Upper lobe of left lung (tissue), 6 donors: Measurements from ENCODE around the gene TRIM65. TPM values are rescaled to one million over a fixed set of nuclear protein-coding genes. Genes with fewer than 3 reads are reported as not detected.

ENCODE experiments used
- ATAC-seq, 2 donors: fragments of 200-7000 bp; cut with Tn5 transposase; one replicate each; pipeline ENCODE4 v1.9.1; 2022; ENCODE audit warnings: mild to moderate bottlenecking in 2 of 2, moderate library complexity in 2 of 2; ENCODE audit not compliant: low FRiP score in 2 of 2
- DNase-seq, 2 donors: peaks; one replicate each; pipeline ENCODE4 v3.0.0-alpha.2; 2019 to 2020
- H3K27ac ChIP-seq, 4 donors: fragments of 200-600 bp; sonication (generic); one replicate each; pipeline ENCODE4 v1.5.1; 2016 to 2019
- H3K27me3 ChIP-seq, 4 donors: fragments of 200-600 bp; sonication (generic); one replicate each; pipeline ENCODE4 v1.5.1; 2017 to 2019
- H3K36me3 ChIP-seq, 4 donors: fragments of 200-600 bp; sonication (generic); one replicate each; pipeline ENCODE4 v1.5.1; 2016 to 2019
- H3K4me1 ChIP-seq, 4 donors: fragments of 200-600 bp; sonication (generic); one replicate each; pipeline ENCODE4 v1.5.1; 2018 to 2019
- H3K4me3 ChIP-seq, 4 donors: fragments of 200-600 bp; sonication (generic); one replicate each; pipeline ENCODE4 v1.5.1; 2017 to 2019; ENCODE audit warnings: mild to moderate bottlenecking in 2 of 4, moderate library complexity in 1 of 4
- H3K9me3 ChIP-seq, 4 donors: fragments of 200-600 bp; sonication (generic); one replicate each; pipeline ENCODE4 v1.5.1; 2018 to 2019
- EP300 ChIP-seq, 4 donors: sonication (generic); formaldehyde crosslinking; IDR thresholded peaks; one replicate each; pipeline ENCODE4 v1.5.1; 2017; ENCODE audit warnings: antibody characterized with exemption in 4 of 4, control low read depth in 2 of 4
- POLR2A ChIP-seq, 4 donors: fragments of 450-650 bp; IDR thresholded peaks; one replicate each; pipeline ENCODE4 v1.5.1; 2016 to 2017; ENCODE audit warnings: antibody characterized with exemption in 4 of 4, mild to moderate bottlenecking in 2 of 4
- POLR2AphosphoS5 ChIP-seq, 2 donors: sonication (generic); formaldehyde crosslinking; IDR thresholded peaks; one replicate each; pipeline ENCODE4 v1.5.1; 2017; ENCODE audit warnings: antibody characterized with exemption in 2 of 2
- WGBS, 2 donors: methylation state at CpG; one replicate each; pipeline ENCODE4 v1.1.5; 2017 to 2018; 5-methylcytosine and 5-hydroxymethylcytosine counted together
- total RNA-seq, 6 donors: library from RNA; depleted of rRNA in 4 of 6; stranded (reverse); fragments of >200 nt in 4 of 6; gene quantifications; one replicate each; pipeline versions ENCODE4 v1.1.0 to v1.2.1, GENCODE V29; 2016 to 2021
- TF ChIP-seq, protein P1 (sequence below), 6 experiments: fragments of 450-650 bp in 4 of 6; fragments of 200-600 bp in 2 of 6; sonication (generic) in 2 of 6; IDR thresholded peaks; one replicate each; pipeline ENCODE4 v1.5.1; 2016 to 2019; ENCODE audit warnings: antibody characterized with exemption in 6 of 6
- donor health status: DM: no; HTN: no; CAD: no; lungs with moderate emphysema.
- donor health status: DM: no; HTN: yes; CAD: no; lungs with severe emphysema.

TRIM65 gene
- total RNA-seq, 6 donors from 2014 or later: 23.4 to 35.1 (median 28.2) TPM

DNA sequence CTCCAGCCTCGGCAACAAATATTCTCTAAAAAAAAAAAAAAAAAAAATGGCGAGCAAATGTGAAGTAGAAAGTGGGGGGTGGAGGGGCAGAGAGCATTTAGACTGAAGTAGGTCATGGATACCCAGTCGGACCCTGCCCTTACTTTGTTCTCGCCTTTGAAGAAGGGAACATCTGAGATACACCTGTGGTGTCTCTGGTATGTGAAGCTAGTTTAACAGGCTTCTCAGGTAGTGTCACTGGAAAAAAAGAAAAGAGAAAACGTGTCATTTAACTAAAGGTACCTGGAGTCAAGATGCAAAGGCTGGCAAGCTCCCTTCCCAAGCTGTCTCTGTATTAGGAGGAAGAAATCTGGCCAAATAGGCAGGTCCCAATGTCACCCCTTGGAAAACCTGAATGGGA, 36.1 kb upstream of the TRIM65 start:
- DNase-seq: no peak
- H3K4me3 ChIP-seq: no peak overlapping the region
- no peak overlapping the region for H3K27ac ChIP-seq
- 90 to 91% methylated on average over 5 of the region's 5 CpGs for WGBS, 2 donors
- H3K9me3 ChIP-seq: no peaks in the 10 kb centered on the region
- no peaks in the 10 kb centered on the region for H3K4me1 ChIP-seq
- no peak for ATAC-seq
- no peaks in the 10 kb centered on the region for H3K27me3 ChIP-seq
- TF ChIP-seq POLR2A (IDR thresholded peaks at IDR 0.05) (no peak), EP300 (IDR thresholded peaks at IDR 0.05) (no peak)
- TF ChIP-seq, protein P1, sequence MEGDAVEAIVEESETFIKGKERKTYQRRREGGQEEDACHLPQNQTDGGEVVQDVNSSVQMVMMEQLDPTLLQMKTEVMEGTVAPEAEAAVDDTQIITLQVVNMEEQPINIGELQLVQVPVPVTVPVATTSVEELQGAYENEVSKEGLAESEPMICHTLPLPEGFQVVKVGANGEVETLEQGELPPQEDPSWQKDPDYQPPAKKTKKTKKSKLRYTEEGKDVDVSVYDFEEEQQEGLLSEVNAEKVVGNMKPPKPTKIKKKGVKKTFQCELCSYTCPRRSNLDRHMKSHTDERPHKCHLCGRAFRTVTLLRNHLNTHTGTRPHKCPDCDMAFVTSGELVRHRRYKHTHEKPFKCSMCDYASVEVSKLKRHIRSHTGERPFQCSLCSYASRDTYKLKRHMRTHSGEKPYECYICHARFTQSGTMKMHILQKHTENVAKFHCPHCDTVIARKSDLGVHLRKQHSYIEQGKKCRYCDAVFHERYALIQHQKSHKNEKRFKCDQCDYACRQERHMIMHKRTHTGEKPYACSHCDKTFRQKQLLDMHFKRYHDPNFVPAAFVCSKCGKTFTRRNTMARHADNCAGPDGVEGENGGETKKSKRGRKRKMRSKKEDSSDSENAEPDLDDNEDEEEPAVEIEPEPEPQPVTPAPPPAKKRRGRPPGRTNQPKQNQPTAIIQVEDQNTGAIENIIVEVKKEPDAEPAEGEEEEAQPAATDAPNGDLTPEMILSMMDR (IDR thresholded peaks at IDR 0.05): no peak
- no peaks in the 10 kb centered on the region for H3K36me3 ChIP-seq

DNA sequence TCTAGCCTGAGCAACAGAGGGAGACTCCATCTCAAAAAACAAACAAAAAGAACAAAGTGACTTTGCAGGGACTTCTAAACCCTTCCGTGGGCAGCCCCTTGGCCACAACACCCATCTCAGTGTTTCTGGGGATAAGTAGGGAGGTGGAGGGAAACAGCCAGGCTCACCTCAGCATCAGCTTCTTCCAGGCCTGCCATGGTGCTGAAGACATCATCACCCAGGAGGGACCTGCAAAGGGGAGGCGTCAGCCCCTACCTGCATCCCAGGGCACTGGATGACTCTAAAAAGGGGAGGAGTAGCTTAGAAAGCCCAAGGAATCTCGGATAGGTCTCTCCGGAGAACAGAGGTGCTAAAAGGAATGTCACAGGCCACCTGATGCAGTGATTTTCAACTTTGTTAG, 34.3 kb upstream of the TRIM65 start:
- no peak overlapping the region for H3K4me3 ChIP-seq
- no peak overlapping the region for H3K27ac ChIP-seq
- ATAC-seq: no peak
- H3K4me1 ChIP-seq: peaks cover 0 to 4% (median 0%) of the 10 kb centered on the region in 4 donors
- H3K9me3 ChIP-seq: no peaks in the 10 kb centered on the region
- DNase-seq: no peak
- no peak for TF ChIP-seq POLR2A (IDR thresholded peaks at IDR 0.05)
- TF ChIP-seq POLR2AphosphoS5 (IDR thresholded peaks at IDR 0.05): no peak
- TF ChIP-seq, protein P1 (IDR thresholded peaks at IDR 0.05): no peak
- no peak for TF ChIP-seq EP300 (IDR thresholded peaks at IDR 0.05)
- H3K36me3 ChIP-seq: no peaks in the 10 kb centered on the region
- WGBS, 2 donors: 84 to 93% methylated on average over 4 of the region's 4 CpGs
- H3K27me3 ChIP-seq: no peaks in the 10 kb centered on the region

DNA sequence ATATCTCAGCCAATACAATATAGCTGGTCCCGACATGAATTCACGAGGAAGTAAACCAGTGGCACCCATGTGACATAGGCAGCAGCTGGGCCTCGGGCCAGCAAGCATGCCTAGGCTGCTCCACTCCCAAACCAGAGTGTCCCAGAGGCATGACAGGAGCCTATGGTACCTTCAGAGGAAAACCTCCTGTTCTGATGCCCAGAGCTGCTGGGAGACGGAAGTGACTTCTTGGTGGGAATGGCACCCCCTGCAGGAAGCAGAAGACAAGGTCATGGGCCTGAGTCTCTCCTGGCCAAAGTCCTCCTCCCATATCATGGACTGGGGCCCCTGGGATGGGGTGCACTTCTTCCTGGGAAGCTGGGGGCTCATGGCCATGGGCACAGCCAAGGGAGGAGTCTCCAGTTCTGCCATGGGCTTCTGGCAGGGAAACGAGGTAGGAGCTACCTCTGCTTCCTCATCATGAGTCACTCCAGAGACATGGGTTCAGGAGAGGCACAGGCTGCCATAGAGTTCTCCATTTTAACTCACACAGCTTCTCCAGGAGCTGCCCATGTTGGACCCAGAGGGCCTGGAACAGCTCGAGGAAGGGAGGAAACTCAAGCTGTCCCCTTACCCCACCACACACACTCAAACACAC, 30.7 kb upstream of the TRIM65 start:
- ATAC-seq (peak; percentile 35 to 72), DNase-seq (peak in 1 of 2 donors; percentile 64)
- Histone ChIP-seq H3K4me3 (no peak overlapping the region), H3K36me3 (peaks cover 0 to 4% (median 0%) of the 10 kb centered on the region in 4 donors), H3K9me3 (no peaks in the 10 kb centered on the region), H3K4me1 (peaks cover 0 to 9% (median 0%) of the 10 kb centered on the region in 4 donors), H3K27me3 (no peaks in the 10 kb centered on the region), H3K27ac (no peak overlapping the region)
- WGBS, 2 donors: 43 to 73% methylated on average over 1 to 6 of the region's 6 CpGs
- TF ChIP-seq POLR2A (IDR thresholded peaks at IDR 0.05) (no peak), EP300 (IDR thresholded peaks at IDR 0.05) (no peak), POLR2AphosphoS5 (IDR thresholded peaks at IDR 0.05) (no peak)
- TF ChIP-seq, protein P1 (IDR thresholded peaks at IDR 0.05): peak in 5 of 6 experiments; percentile 30 to 72 (median 36)

DNA sequence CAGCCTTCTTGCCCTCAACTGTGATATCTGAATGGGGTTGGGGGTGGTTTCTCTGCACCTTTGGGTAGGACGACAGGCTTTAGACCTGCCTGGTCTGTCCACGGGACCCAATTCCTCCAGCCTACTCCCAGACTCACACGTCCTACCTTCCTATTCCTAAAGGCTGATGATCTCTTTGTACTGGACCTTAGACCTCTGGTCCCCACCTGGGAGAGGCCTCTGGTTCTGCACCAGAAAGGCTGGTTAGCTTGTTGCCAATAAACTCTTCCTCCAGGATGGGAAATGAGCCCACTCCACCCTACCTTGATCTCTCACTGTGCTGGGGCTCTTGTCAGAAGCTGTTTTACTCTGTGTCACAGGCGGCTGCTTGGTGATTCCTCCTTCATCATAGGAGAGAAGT, 29.7 kb upstream of the TRIM65 start:
- no peaks in the 10 kb centered on the region for H3K27me3 ChIP-seq
- no peaks in the 10 kb centered on the region for H3K9me3 ChIP-seq
- peaks cover 0 to 4% (median 0%) of the 10 kb centered on the region in 4 donors for H3K36me3 ChIP-seq
- WGBS, 2 donors: 98 to 100% methylated on average over 3 to 4 of the region's 4 CpGs
- no peak overlapping the region for H3K4me3 ChIP-seq
- no peak for ATAC-seq
- TF ChIP-seq POLR2A (IDR thresholded peaks at IDR 0.05) (no peak), POLR2AphosphoS5 (IDR thresholded peaks at IDR 0.05) (no peak), EP300 (IDR thresholded peaks at IDR 0.05) (no peak)
- TF ChIP-seq, protein P1 (IDR thresholded peaks at IDR 0.05): no peak
- H3K4me1 ChIP-seq: peaks cover 0 to 9% (median 0%) of the 10 kb centered on the region in 4 donors
- no peak overlapping the region for H3K27ac ChIP-seq
- no peak for DNase-seq

DNA sequence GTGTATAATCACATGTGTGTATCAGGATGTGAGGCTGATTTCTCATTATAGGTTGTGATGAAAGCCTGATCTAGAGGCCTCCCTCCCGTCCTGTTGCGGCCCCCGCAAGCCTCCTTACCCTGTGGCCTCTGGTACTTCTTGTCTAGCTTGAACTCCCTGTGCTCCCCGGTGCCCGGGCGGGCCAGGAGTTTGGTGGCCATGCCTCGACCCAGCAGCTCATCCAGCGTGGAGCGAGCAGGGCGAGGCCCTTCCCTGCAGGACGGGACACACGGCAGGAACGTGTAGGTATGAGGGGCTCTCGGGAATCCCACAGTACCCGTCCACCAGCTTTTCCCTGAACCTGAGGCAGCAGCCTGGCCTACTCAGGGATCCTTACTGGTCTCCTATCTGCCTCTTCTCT, 29.2 kb upstream of the TRIM65 start:
- Histone ChIP-seq H3K9me3 (no peaks in the 10 kb centered on the region), H3K4me3 (no peak overlapping the region), H3K36me3 (peaks cover 0 to 4% (median 0%) of the 10 kb centered on the region in 4 donors), H3K4me1 (peaks cover 0 to 9% (median 0%) of the 10 kb centered on the region in 4 donors), H3K27me3 (no peaks in the 10 kb centered on the region), H3K27ac (no peak overlapping the region)
- TF ChIP-seq POLR2AphosphoS5 (IDR thresholded peaks at IDR 0.05) (no peak), EP300 (IDR thresholded peaks at IDR 0.05) (no peak), POLR2A (IDR thresholded peaks at IDR 0.05) (no peak)
- TF ChIP-seq, protein P1 (IDR thresholded peaks at IDR 0.05): no peak
- peak in 1 of 2 donors; percentile 81 for DNase-seq
- WGBS, 2 donors: 95 to 98% methylated on average over 15 of the region's 15 CpGs
- ATAC-seq: no peak
